ENCODE data around the gene METTL14.

DNA sequence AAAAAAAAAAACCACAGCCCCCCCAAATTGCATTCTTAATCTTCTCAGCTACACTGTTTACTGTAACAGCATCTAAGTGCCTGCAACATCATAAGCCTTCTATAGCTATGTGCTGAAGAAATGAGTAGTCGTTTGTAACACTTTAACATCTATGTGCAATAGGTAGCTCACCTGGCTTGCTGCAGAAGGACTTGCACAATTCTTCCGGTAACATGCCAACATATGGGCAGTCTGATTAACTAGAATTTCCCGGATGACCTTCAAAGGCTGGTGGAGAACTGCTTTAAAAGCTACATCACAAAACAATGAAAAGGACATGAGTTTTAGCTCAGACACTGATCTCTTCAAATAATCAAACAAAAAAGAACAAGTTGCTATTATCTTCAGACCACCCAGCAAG is 52.9 kb downstream of the METTL14 start:
- TF ChIP-seq, protein P1, sequence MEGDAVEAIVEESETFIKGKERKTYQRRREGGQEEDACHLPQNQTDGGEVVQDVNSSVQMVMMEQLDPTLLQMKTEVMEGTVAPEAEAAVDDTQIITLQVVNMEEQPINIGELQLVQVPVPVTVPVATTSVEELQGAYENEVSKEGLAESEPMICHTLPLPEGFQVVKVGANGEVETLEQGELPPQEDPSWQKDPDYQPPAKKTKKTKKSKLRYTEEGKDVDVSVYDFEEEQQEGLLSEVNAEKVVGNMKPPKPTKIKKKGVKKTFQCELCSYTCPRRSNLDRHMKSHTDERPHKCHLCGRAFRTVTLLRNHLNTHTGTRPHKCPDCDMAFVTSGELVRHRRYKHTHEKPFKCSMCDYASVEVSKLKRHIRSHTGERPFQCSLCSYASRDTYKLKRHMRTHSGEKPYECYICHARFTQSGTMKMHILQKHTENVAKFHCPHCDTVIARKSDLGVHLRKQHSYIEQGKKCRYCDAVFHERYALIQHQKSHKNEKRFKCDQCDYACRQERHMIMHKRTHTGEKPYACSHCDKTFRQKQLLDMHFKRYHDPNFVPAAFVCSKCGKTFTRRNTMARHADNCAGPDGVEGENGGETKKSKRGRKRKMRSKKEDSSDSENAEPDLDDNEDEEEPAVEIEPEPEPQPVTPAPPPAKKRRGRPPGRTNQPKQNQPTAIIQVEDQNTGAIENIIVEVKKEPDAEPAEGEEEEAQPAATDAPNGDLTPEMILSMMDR (IDR thresholded peaks at IDR 0.05): no peak
- TF ChIP-seq POLR2A (IDR thresholded peaks at IDR 0.05): no peak
